CD14-positive monocyte (primary cell): ENCODE results near the gene HEBP2. TPM values are rescaled to one million over a fixed set of nuclear protein-coding genes. Genes with fewer than 3 reads are reported as not detected.

Experiments used
- DNase-seq, 3 donors: peaks; one replicate each; pipeline ENCODE4 v3.0.0-alpha.2; 2011 to 2022
- H2AFZ ChIP-seq: 2 replicates; pipeline ENCODE4 v1.6.0; 2012; ENCODE audit warnings: mild to moderate bottlenecking, low read depth, low read length, inconsistent platforms; ENCODE audit not compliant: insufficient read depth, poor library complexity, severe bottlenecking
- H3K27ac ChIP-seq, 2 donors: 1 replicate in 1 of 2; 2 replicates in 1 of 2; pipeline ENCODE4 v1.5.1; 2012 to 2013; ENCODE audit warnings: low read length in 2 of 2, control low read depth in 1 of 2, inconsistent platforms in 1 of 2, low read depth in 1 of 2, mild to moderate bottlenecking in 1 of 2
- H3K27me3 ChIP-seq, 2 donors: one replicate each; pipeline versions ENCODE4 v1.6.0 to v1.6.1; 2011 to 2013; ENCODE audit warnings: low read length in 2 of 2; ENCODE audit not compliant: control insufficient read depth in 2 of 2, insufficient read depth in 2 of 2
- H3K36me3 ChIP-seq, 2 donors: replicated peaks in 1 of 2; 1 replicate in 1 of 2; 2 replicates in 1 of 2; pipeline versions ENCODE4 v1.5.1 to v1.6.1; 2012 to 2013; ENCODE audit warnings: low read length in 2 of 2, control low read depth in 1 of 2, inconsistent platforms in 1 of 2, mild to moderate bottlenecking in 1 of 2; ENCODE audit not compliant: insufficient read depth in 2 of 2, control insufficient read depth in 1 of 2
- H3K4me1 ChIP-seq, 2 donors: 1 replicate in 1 of 2; 2 replicates in 1 of 2; pipeline versions ENCODE4 v1.5.1 to v1.6.1; 2012 to 2013; ENCODE audit warnings: low read length in 2 of 2, control low read depth in 1 of 2, inconsistent platforms in 1 of 2, mild to moderate bottlenecking in 1 of 2, moderate library complexity in 1 of 2; ENCODE audit not compliant: insufficient read depth in 2 of 2, control insufficient read depth in 1 of 2
- H3K4me2 ChIP-seq: replicated peaks from 2 replicates; pipeline ENCODE3; 2012; ENCODE audit warnings: low read length, moderate library complexity, mild to moderate bottlenecking; ENCODE audit not compliant: poor library complexity, severe bottlenecking; ENCODE audit errors: extremely low read depth
- H3K4me3 ChIP-seq, 3 experiments: fragments of 200-600 bp in 1 of 3; sonication (generic) in 1 of 3; replicated peaks in 1 of 3; 1 replicate in 2 of 3; 2 replicates in 1 of 3; pipeline ENCODE4 v1.5.1; 2011 to 2013; ENCODE audit warnings: low read length in 3 of 3, mild to moderate bottlenecking in 3 of 3, control low read depth in 2 of 3, low read depth in 2 of 3, inconsistent platforms in 1 of 3, moderate library complexity in 1 of 3
- H3K79me2 ChIP-seq: 2 replicates; pipeline ENCODE4 v1.6.0; 2012; ENCODE audit warnings: mild to moderate bottlenecking, control low read depth, inconsistent platforms, low read length, moderate library complexity; ENCODE audit not compliant: insufficient read depth
- H3K9ac ChIP-seq: 2 replicates; pipeline ENCODE4 v1.6.0; 2017; ENCODE audit warnings: low read length, mild to moderate bottlenecking; ENCODE audit not compliant: insufficient read depth, poor library complexity, severe bottlenecking
- H3K9me3 ChIP-seq, 2 donors: replicated peaks in 1 of 2; 1 replicate in 1 of 2; 2 replicates in 1 of 2; pipeline versions ENCODE4 v1.5.1 to v1.6.1; 2012 to 2013; ENCODE audit warnings: low read length in 2 of 2, control low read depth in 1 of 2; ENCODE audit not compliant: control insufficient read depth in 1 of 2, insufficient read depth in 1 of 2
- H4K20me1 ChIP-seq: 2 replicates; pipeline ENCODE4 v1.6.0; 2012; ENCODE audit warnings: mild to moderate bottlenecking, low read length, control low read depth, moderate library complexity; ENCODE audit not compliant: insufficient read depth
- H3K27ac Mint-ChIP-seq, 7 donors: one replicate each; pipeline ENCODE4 v1.8.0; 2020; ENCODE audit warnings: mild to moderate bottlenecking in 7 of 7, mixed read lengths in 7 of 7, moderate library complexity in 6 of 7, inconsistent platforms in 2 of 7
- H3K27me3 Mint-ChIP-seq, 3 donors: one replicate each; pipeline ENCODE4 v1.8.0; 2021 to 2022; ENCODE audit warnings: low read depth in 3 of 3, mild to moderate bottlenecking in 3 of 3, mixed read lengths in 3 of 3, moderate library complexity in 3 of 3, inconsistent platforms in 1 of 3
- H3K36me3 Mint-ChIP-seq, 2 donors: one replicate each; pipeline ENCODE4 v1.8.0; 2020; ENCODE audit warnings: mixed read lengths in 2 of 2, inconsistent platforms in 1 of 2, mild to moderate bottlenecking in 1 of 2
- H3K4me1 Mint-ChIP-seq: one replicate; pipeline ENCODE4 v1.8.0; 2020; ENCODE audit warnings: mild to moderate bottlenecking, mixed read lengths
- H3K4me3 Mint-ChIP-seq, 2 donors: one replicate each; pipeline ENCODE4 v1.8.0; 2020; ENCODE audit warnings: mild to moderate bottlenecking in 2 of 2, mixed read lengths in 2 of 2, moderate library complexity in 1 of 2
- H3K9me3 Mint-ChIP-seq, 7 donors: one replicate each; pipeline ENCODE4 v1.8.0; 2020 to 2022; ENCODE audit warnings: mixed read lengths in 7 of 7, mild to moderate bottlenecking in 6 of 7, moderate library complexity in 6 of 7, inconsistent platforms in 2 of 7
- CTCF ChIP-seq: fragments of 200-600 bp; IDR thresholded peaks from one replicate; pipeline ENCODE4 v1.8.0; 2022; ENCODE audit warnings: antibody characterized with exemption, mild to moderate bottlenecking
- WGBS: methylation state at CpG from one replicate; pipeline ENCODE4 v1.1.5; 2013; ENCODE audit warnings: missing lambda C conversion rate; ENCODE audit not compliant: insufficient coverage; 5-methylcytosine and 5-hydroxymethylcytosine counted together
- intact Hi-C, 2 donors: fragments of 100-400 bp; cut with micrococcal nuclease; formaldehyde crosslinking; loops; one replicate each; pipeline versions ENCODE4 v1.15.0 to v1.15.1; 2023
- polyA plus RNA-seq, 3 donors: library from polyadenylated mRNA; depleted of rRNA in 1 of 3; unstranded in 2 of 3; stranded (reverse) in 1 of 3; fragments of 300-500 nt in 2 of 3; fragments of >200 nt in 1 of 3; fragmentation: Illumina TruSeq in 2 of 3; gene quantifications; 1 replicate in 2 of 3; 2 replicates in 1 of 3; pipeline ENCODE4 v1.2.3, GENCODE V29; 2012 to 2021

HEBP2 gene
- polyA plus RNA-seq, 3 donors = 17.0 to 97.5 (median 96.8) TPM

DNA sequence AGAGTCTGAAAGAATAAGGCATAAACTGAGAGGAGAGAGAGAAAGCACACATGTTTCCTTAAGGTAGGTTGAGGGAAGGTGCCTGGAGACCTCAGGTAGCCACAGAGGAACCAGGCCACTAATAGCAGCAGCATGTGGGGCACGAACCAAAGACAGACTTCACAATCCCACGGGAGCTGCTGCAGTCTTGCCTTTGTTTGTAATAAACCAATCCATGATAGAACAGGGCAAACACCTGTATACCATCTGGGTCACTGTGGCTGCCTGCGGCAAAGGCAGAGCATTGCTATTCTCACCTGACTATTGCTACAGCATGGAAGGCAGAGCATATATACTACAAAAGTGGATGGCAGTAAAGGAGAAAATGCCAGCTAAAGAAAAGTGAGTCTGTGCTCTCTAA is 36.3 kb downstream of the HEBP2 start:
- Mint-ChIP-seq H3K9me3 (peaks cover 0 to 3% (median 0%) of the 10 kb centered on the region in 7 donors), H3K4me1 (peaks cover 10% of the 10 kb centered on the region), H3K36me3 (peaks cover 0 to 3% of the 10 kb centered on the region in 2 donors), H3K27me3 (peaks cover 0 to 1% (median 0%) of the 10 kb centered on the region in 3 donors), H3K27ac (no peak overlapping the region), H3K4me3 (no peak overlapping the region)
- peaks cover 0 to 13% of the 10 kb centered on the region in 2 donors for H3K4me1 ChIP-seq
- H3K9me3 ChIP-seq = no peaks in the 10 kb centered on the region
- H4K20me1 ChIP-seq = no peaks in the 10 kb centered on the region
- H3K27me3 ChIP-seq = no peaks in the 10 kb centered on the region
- TF ChIP-seq CTCF = no peak
- H3K4me3 ChIP-seq = no peak overlapping the region
- WGBS = 93% methylated on average over 2 of the region's 3 CpGs
- no peak overlapping the region for H3K27ac ChIP-seq
- no peak overlapping the region for H3K4me2 ChIP-seq
- no peaks in the 10 kb centered on the region for H3K79me2 ChIP-seq
- no peaks in the 10 kb centered on the region for H3K36me3 ChIP-seq
- DNase-seq = no peak
- intact Hi-C loops = no loop called here
- no peak overlapping the region for H3K9ac ChIP-seq
- no peak overlapping the region for H2AFZ ChIP-seq

DNA sequence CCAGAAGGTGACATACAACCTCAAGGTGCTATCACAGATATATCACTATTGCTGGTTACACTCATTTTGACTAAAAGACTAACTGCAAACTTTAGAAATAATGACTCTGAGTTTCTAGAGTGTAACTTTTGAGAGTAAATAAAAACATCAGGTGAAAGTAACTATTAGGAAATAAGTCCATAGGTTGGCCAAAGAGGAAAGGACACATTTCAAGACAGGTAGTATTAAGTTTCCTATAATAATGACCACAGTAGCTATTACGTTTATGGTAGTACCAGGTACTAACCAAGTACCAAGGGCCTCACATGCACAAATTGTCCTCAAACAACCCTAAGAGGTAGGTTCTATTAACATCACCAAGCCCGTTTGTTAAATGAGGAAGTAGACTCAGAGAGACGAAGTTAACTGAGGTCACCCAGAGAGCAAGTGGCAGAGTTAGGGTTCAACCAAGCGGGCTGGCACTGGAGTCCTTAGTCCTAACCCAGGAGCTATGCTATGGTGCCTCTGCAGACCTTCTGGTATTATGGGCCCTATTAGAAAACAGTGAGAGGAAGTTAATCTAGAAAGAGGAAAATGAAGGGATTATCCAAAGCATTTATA is 36.8 kb downstream of the HEBP2 start:
- peaks cover 7% of the 10 kb centered on the region for H3K4me1 Mint-ChIP-seq
- Histone ChIP-seq H4K20me1 (no peaks in the 10 kb centered on the region), H3K4me1 (peaks cover 0 to 9% of the 10 kb centered on the region in 2 donors), H3K79me2 (no peaks in the 10 kb centered on the region), H3K27ac (no peak overlapping the region), H3K27me3 (no peaks in the 10 kb centered on the region), H3K4me2 (no peak overlapping the region), H3K9me3 (no peaks in the 10 kb centered on the region), H3K4me3 (no peak overlapping the region), H3K36me3 (no peaks in the 10 kb centered on the region), H3K9ac (no peak overlapping the region), H2AFZ (no peak overlapping the region)
- H3K9me3 Mint-ChIP-seq = peaks cover 0 to 3% (median 0%) of the 10 kb centered on the region in 7 donors
- H3K27ac Mint-ChIP-seq = peak overlapping the region in 1 of 7 donors; percentile 77
- intact Hi-C loops = no loop called here
- peaks cover 0 to 1% (median 0%) of the 10 kb centered on the region in 3 donors for H3K27me3 Mint-ChIP-seq
- DNase-seq = peak in 2 of 3 donors; percentile 29 to 40
- H3K4me3 Mint-ChIP-seq = peak overlapping the region in 1 of 2 donors; percentile 53
- 17% methylated on average over 2 of the region's 4 CpGs for WGBS
- peaks cover 0 to 3% of the 10 kb centered on the region in 2 donors for H3K36me3 Mint-ChIP-seq
- no peak for TF ChIP-seq CTCF
